T-helper 1 cell treated with Interleukin-12 subunit alpha and Interleukin-12 subunit beta and Interleukin-4 antibody, amounts not matched to agents 30 μg/mL and 1 μg/mL, for 36 hours (primary cell): Measurements from ENCODE around the gene DNAH11.
A peak's percentile ranks its signal among the peaks of the same experiment; 100 is the strongest.
"Not testable (repeated sequence)": the region's sequence is repeated elsewhere in the genome, so short reads cannot be mapped to it uniquely, and the experiment has no call there.

Experiments used
- H3K27ac Mint-ChIP-seq: one replicate; pipeline ENCODE4 v1.8.0; 2021; ENCODE audit warnings: mild to moderate bottlenecking, mixed read lengths
- H3K27me3 Mint-ChIP-seq: one replicate; pipeline ENCODE4 v1.8.0; 2021; ENCODE audit warnings: low read depth, mixed read lengths
- H3K36me3 Mint-ChIP-seq: one replicate; pipeline ENCODE4 v1.8.0; 2021; ENCODE audit warnings: low read depth, mixed read lengths
- H3K4me1 Mint-ChIP-seq: one replicate; pipeline ENCODE4 v1.8.0; 2021; ENCODE audit warnings: low read depth, mixed read lengths
- H3K4me3 Mint-ChIP-seq: one replicate; pipeline ENCODE4 v1.8.0; 2021; ENCODE audit warnings: mild to moderate bottlenecking, moderate library complexity, mixed read lengths
- H3K9me3 Mint-ChIP-seq: one replicate; pipeline ENCODE4 v1.8.0; 2021; ENCODE audit warnings: mixed read lengths

The DNAH11 gene, protein sequence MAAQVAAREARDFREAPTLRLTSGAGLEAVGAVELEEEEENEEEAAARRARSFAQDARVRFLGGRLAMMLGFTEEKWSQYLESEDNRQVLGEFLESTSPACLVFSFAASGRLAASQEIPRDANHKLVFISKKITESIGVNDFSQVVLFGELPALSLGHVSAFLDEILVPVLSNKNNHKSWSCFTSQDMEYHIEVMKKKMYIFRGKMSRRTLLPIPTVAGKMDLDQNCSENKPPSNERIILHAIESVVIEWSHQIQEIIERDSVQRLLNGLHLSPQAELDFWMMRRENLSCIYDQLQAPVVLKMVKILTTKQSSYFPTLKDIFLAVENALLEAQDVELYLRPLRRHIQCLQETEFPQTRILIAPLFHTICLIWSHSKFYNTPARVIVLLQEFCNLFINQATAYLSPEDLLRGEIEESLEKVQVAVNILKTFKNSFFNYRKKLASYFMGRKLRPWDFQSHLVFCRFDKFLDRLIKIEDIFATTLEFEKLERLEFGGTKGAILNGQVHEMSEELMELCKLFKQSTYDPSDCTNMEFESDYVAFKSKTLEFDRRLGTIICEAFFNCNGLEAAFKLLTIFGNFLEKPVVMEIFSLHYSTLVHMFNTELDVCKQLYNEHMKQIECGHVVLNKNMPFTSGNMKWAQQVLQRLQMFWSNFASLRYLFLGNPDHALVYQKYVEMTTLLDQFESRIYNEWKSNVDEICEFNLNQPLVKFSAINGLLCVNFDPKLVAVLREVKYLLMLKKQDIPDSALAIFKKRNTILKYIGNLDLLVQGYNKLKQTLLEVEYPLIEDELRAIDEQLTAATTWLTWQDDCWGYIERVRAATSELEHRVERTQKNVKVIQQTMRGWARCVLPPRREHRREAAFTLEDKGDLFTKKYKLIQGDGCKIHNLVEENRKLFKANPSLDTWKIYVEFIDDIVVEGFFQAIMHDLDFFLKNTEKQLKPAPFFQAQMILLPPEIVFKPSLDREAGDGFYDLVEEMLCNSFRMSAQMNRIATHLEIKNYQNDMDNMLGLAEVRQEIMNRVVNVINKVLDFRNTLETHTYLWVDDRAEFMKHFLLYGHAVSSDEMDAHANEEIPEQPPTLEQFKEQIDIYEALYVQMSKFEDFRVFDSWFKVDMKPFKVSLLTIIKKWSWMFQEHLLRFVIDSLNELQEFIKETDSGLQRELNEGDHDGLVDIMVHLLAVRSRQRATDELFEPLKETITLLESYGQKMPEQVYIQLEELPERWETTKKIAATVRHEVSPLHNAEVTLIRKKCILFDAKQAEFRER (N-terminal part only)

DNA sequence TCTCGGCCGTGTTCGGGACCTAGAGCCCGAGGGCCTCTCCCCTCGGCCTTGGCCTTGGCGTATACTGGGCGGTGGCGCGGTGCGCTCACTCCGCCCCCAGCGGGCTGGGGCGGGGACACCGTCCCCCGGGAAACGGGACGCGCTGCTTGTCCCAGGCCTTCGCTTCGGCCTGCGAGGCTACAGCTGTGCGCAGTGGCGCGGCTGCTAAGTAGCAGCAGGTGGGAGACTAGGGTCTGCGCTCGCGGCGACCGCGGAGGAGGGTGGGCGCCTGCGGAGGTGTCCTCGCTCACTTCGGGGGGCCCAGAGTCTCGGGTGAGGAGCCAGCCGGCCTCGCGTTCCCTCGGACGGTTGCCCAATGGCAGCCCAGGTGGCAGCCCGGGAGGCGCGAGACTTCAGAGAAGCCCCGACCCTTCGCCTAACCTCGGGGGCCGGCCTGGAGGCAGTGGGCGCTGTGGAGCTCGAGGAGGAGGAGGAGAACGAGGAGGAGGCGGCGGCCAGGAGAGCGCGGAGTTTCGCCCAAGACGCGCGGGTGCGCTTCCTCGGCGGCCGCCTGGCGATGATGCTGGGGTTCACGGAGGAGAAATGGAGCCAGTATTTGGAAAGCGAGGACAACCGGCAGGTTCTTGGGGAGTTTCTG, at the start of gene DNAH11:
Gene DNAH11 (plus strand): TSS at position 149 of the 637 bp plus-strand sequence. CDS start 207 bp downstream, at position 356.
- no peaks in the 10 kb centered on the region for H3K9me3 Mint-ChIP-seq
- no peak within 1 kb of the TSS for H3K27ac Mint-ChIP-seq
- H3K27me3 Mint-ChIP-seq: peaks cover 55% of the 10 kb centered on the region
- H3K36me3 Mint-ChIP-seq: peaks cover 6% of the 10 kb centered on the region
- peak within 1 kb of the TSS; percentile 82 for H3K4me3 Mint-ChIP-seq
- H3K4me1 Mint-ChIP-seq: peaks cover 20% of the 10 kb centered on the region

DNA sequence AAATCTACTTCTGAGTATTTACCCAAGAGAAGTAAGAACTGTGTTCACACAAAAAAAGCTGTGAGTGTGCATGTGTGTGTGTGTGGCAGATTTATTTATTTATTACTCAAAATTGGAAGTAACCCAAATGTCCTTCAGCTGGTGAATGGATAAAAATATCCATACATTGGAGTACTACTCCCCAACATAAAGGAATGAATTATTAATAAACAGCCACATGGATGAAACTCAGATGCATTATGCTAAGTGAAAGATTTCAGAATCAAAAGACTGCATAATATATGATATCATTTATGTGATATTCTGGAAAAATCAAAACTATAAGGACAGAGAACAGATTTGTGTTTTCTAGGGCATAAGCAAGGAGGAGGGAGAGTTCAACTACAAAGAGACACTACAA, 47.1 kb upstream of the DNAH11 start:
- Mint-ChIP-seq H3K36me3 (peaks cover 76% of the 10 kb centered on the region), H3K27me3 (no peaks in the 10 kb centered on the region), H3K9me3 (peaks cover 59% of the 10 kb centered on the region), H3K27ac (no peak overlapping the region), H3K4me3 (no peak overlapping the region), H3K4me1 (no peaks in the 10 kb centered on the region)

DNA sequence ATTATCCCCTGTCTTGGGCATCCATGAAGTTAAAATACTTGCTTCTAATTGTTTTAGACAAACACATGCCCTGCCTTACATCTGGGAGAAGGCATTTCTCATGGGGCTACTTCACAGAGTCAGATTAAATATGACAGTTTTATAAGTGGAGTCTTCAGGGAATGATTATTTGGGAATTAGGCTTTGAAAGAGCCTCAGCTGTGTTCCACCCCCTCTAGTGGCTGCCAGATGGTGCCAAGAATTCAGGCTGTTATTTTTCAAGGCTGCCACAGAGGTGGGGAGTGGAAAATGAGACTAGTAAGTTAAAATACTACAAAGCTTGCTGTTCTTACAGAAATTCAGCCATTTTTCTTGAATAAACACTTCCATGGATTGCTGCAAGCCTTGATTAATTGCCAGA, 45.8 kb upstream of the DNAH11 start:
- no peaks in the 10 kb centered on the region for H3K4me1 Mint-ChIP-seq
- peaks cover 76% of the 10 kb centered on the region for H3K36me3 Mint-ChIP-seq
- H3K27me3 Mint-ChIP-seq: no peaks in the 10 kb centered on the region
- peaks cover 55% of the 10 kb centered on the region for H3K9me3 Mint-ChIP-seq
- no peak overlapping the region for H3K27ac Mint-ChIP-seq
- no peak overlapping the region for H3K4me3 Mint-ChIP-seq

DNA sequence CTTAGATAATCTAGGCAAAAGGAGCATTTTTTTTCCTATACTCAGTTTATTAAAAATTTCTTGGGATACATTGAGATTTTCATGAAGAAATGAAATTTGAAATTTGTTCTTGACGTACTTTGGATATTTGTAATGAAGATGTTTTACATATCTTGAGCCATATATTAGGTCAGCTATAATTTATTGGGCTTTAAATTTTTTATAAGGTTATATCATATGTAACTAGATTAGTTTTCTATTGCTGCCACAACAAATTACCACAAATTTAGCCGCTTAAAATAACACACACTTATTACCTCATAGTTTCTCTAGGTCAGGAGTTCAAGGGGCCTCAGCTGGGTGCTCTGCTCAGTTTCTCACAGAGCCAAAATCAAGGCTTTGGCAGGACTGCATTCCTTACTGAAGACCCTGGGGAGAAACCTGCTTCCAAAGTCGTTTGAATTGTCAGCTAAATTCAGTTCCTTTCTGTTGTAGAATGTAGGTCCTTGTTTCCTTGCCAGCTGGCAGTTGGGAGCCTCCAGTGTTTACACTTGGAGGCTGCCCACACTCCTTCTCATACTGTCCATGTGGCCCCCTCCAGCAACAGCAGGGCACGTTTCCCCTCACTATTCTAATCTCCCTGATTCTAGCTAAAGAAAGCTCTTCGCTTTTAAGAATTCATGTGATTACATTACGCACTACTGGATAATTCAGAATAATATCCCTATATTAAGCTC, 42.6 kb upstream of the DNAH11 start:
- no peak overlapping the region for H3K27ac Mint-ChIP-seq
- H3K36me3 Mint-ChIP-seq: peaks cover 79% of the 10 kb centered on the region

DNA sequence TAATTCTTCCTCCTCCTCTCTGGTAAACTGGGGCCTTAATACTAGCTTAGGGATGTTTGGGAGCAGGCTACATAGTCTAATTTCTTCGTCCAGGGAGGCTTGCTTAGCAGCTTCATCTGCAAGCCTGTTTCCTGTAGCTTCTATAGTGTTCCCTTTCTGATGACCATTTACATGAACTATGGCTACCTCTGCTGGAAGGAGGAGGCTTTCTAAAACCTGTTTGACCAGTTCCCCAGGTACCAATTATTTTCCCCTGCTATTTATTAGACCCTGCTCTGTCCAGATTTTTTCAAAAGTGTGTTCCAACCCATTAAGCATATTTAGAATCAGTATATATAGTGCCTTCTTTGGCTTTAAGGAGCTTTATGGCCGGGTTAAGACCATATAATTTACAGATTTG, 38.8 kb upstream of the DNAH11 start:
- H3K36me3 Mint-ChIP-seq: peaks cover 84% of the 10 kb centered on the region
- H3K27ac Mint-ChIP-seq: no peak overlapping the region
- H3K4me3 Mint-ChIP-seq: no peak overlapping the region
- H3K4me1 Mint-ChIP-seq: peaks cover 8% of the 10 kb centered on the region
- no peaks in the 10 kb centered on the region for H3K27me3 Mint-ChIP-seq
- H3K9me3 Mint-ChIP-seq: peaks cover 61% of the 10 kb centered on the region

More for the DNA sequence above, 42.6 kb upstream of the DNAH11 start:
- H3K4me3 Mint-ChIP-seq: no peak overlapping the region
- H3K4me1 Mint-ChIP-seq: peaks cover 8% of the 10 kb centered on the region
- H3K9me3 Mint-ChIP-seq: peaks cover 56% of the 10 kb centered on the region
- H3K27me3 Mint-ChIP-seq: no peaks in the 10 kb centered on the region

DNA sequence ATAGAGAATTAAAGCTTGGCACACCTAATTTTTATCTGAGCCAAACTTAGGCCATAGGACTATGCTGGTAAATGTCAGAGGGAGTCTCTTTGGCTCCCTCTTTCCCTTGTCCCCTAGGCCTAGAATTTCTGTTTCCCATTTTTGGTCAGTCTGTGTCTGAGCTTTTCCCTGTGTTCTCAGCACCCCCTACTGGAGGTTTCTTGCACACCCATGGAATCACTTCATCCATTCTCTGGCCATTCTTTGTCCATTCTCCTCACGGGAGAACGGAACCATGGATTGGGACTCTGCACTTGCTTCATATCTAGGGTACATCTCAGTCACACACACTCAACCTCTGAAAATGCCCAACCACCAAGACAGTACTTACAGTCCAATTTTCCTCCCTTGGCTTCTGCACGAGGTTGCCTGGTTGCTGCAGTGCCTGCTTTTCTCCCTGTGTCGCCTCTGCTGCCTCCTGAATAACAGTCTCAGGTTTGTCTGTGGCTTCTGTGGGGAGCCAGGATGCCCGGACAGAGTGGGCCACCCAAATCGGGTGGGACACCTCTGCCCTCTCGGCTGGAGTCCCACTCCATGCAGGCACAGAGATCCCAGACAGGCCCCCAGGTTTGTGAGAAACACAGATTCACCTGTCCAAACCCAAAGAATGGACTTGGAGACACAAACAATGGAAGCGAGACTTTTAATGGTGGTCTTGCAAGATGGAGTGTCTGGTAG, 35.1 kb upstream of the DNAH11 start:
- H3K27ac Mint-ChIP-seq: no peak overlapping the region
- peaks cover 9% of the 10 kb centered on the region for H3K4me1 Mint-ChIP-seq
- no peak overlapping the region for H3K4me3 Mint-ChIP-seq
- H3K27me3 Mint-ChIP-seq: no peaks in the 10 kb centered on the region
- peaks cover 47% of the 10 kb centered on the region for H3K9me3 Mint-ChIP-seq
- peaks cover 84% of the 10 kb centered on the region for H3K36me3 Mint-ChIP-seq

DNA sequence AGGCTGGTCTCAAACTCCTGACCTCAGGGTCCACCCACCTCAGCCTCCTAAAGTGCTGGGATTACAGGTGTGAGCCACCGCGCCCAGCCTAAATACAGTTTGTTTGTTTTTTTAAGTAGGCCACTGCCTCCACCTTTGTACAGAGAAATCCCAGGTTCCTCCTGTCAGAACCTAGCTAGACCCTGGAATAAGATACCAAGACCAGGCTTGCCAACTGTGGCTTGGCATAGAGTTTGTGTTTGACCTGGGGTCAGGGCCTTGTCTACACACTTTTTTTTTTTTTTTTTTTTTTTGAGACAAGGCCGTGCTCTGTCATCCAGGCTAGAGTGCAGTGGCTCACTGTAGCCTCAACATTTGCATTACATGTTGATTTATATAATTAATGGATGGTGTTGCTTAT, 34.3 kb upstream of the DNAH11 start:
- Mint-ChIP-seq H3K4me1 (peaks cover 6% of the 10 kb centered on the region), H3K36me3 (peaks cover 79% of the 10 kb centered on the region), H3K4me3 (no peak overlapping the region), H3K27ac (no peak overlapping the region), H3K27me3 (no peaks in the 10 kb centered on the region), H3K9me3 (peaks cover 42% of the 10 kb centered on the region)

DNA sequence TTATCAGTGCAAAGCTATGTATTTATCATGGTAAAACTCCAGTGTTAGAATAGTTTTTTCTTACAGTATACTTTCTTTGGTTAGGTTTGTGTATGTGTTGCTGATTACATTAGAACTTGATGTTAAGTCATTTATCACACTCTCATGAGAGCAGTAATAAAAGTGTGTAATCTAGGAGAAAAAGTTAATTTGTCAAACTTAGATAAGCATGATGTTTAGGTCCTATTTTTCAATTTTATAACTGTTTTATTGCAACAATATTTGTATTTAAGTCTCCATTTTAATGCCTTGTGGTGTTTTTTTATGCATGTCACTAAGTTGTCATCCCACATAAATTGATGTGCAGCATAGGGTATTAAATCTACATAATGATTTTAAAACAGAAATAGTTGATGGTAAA, 28.8 kb upstream of the DNAH11 start:
- Mint-ChIP-seq H3K27ac (no peak overlapping the region), H3K4me3 (no peak overlapping the region), H3K27me3 (no peaks in the 10 kb centered on the region), H3K36me3 (peaks cover 29% of the 10 kb centered on the region), H3K4me1 (peaks cover 2% of the 10 kb centered on the region), H3K9me3 (no peaks in the 10 kb centered on the region)

DNA sequence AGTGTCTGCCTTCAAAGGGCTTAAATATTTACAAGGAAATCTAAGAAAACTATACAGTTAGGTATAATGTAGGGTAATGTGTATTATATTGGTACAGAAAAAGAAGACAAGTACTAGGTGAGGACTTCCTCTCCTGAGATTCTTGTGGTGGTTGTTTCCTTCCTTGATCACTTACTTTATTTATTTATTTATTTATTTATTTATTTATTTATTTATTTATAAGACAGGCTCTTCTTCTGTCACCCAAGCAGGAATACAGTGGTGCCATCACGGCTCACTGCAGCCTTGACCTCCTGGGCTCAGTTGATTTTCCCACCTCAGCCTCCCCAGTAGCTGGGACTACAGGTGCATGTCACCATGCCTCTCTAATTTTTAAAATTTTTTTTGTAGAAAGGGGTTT, 18.2 kb upstream of the DNAH11 start:
- peaks cover 16% of the 10 kb centered on the region for H3K27me3 Mint-ChIP-seq
- no peak overlapping the region for H3K27ac Mint-ChIP-seq
- H3K9me3 Mint-ChIP-seq: no peaks in the 10 kb centered on the region
- no peak overlapping the region for H3K4me3 Mint-ChIP-seq
- peaks cover 3% of the 10 kb centered on the region for H3K36me3 Mint-ChIP-seq
- no peaks in the 10 kb centered on the region for H3K4me1 Mint-ChIP-seq

DNA sequence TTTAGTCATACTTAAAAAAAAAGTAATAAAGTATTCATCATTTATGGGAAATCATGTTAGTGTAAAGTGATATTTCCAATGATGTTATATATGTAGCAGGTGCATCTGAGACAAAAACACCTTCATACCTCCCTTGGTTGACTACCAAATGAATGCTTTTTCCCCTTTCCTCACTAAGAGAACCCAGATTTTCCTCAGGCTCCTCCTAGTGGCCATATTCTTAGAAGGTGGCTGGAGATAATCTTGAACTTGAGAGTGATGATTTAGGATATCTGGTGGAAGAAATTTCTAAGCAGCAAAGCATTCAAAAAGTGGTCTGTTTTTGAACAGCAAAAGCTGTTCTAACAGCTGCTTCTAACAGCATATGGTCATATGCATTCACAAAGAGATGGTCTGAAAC, 16.8 kb upstream of the DNAH11 start:
- H3K4me3 Mint-ChIP-seq: no peak overlapping the region
- no peak overlapping the region for H3K27ac Mint-ChIP-seq
- no peaks in the 10 kb centered on the region for H3K4me1 Mint-ChIP-seq
- H3K9me3 Mint-ChIP-seq: no peaks in the 10 kb centered on the region
- peaks cover 27% of the 10 kb centered on the region for H3K27me3 Mint-ChIP-seq
- H3K36me3 Mint-ChIP-seq: peaks cover 1% of the 10 kb centered on the region

DNA sequence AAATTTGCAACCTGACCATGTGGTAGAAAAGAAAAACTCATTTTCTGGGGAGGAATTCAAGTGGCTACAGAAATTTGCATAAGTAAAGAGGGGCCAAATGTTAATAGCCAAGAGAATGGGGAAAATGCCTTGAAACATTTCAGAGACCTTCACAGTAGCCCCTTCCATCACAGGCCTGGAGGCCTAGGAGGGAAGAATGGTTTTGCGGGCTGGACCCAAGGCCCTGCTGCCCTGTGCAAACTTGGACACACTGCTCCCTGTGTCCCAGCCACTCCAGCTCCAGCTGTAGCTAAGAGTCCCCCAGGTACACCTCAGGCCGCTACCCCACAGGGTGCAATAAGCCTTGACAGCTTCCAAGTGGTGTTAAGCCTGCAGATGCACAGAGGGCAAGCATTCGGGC, 16.4 kb upstream of the DNAH11 start:
- H3K27me3 Mint-ChIP-seq: peaks cover 30% of the 10 kb centered on the region
- no peak overlapping the region for H3K4me3 Mint-ChIP-seq
- no peaks in the 10 kb centered on the region for H3K4me1 Mint-ChIP-seq
- H3K9me3 Mint-ChIP-seq: no peaks in the 10 kb centered on the region
- H3K36me3 Mint-ChIP-seq: no peaks in the 10 kb centered on the region
- no peak overlapping the region for H3K27ac Mint-ChIP-seq

DNA sequence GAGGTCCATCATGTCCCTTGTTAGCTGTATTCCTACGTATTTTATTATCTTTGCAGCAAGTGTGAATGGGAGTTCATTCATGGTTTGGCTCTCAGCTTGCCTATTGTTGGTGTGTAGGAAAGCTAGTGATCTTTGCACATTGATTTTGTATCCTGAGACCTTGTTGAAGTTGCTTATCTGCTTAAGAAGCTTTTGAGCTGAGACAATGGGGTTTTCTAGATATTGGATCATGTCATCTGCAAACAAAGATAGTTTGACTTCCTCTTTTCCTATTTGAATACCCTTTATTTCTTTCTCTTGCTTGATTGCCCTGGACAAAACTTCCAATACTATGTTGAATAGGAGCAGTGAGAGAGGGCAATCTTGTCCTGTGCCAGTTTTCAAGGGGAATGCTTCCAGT, 10.4 kb upstream of the DNAH11 start:
- H3K27me3 Mint-ChIP-seq: peaks cover 54% of the 10 kb centered on the region
- not testable (repeated sequence) for H3K9me3 Mint-ChIP-seq

DNA sequence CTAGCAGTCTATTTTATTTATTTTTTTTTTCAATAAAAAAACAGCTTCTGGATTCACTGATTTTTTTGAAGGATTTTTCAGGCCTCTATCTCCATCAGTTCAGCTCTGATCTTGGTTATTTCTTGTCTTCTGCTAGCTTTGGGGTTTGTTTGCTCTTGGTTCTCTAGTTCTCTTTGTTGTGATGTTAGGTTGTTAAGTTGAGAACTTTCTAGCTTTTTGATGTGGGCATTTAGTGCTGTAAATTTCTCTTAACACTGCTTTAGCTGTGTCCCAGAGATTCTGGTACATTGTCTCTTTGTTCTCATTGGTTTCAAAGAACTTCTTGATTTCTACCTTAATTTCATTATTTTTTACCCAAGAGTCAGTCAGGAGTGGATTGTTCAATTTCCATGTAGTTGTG, 9.2 kb upstream of the DNAH11 start:
- not testable (repeated sequence) for H3K36me3 Mint-ChIP-seq, H3K4me1 Mint-ChIP-seq, H3K27ac Mint-ChIP-seq, H3K9me3 Mint-ChIP-seq, H3K4me3 Mint-ChIP-seq
- H3K27me3 Mint-ChIP-seq: peaks cover 54% of the 10 kb centered on the region

More for the DNA sequence above, 10.4 kb upstream of the DNAH11 start:
- H3K36me3 Mint-ChIP-seq, H3K4me3 Mint-ChIP-seq, H3K4me1 Mint-ChIP-seq, H3K27ac Mint-ChIP-seq: not testable (repeated sequence)
